Peyer's patch (tissue), 4 donors: ENCODE results near the gene CELF4.

Experiments
- CTCF ChIP-seq, 6 experiments: fragments of 450-650 bp in 4 of 6; fragments of 200-600 bp in 2 of 6; sonication (generic) in 1 of 6; IDR thresholded peaks; one replicate each; pipeline ENCODE4 v1.5.1; 2017 to 2019; ENCODE audit warnings: antibody characterized with exemption in 6 of 6, mild to moderate bottlenecking in 3 of 6, moderate library complexity in 1 of 6
- POLR2A ChIP-seq, 2 donors: fragments of 450-650 bp; IDR thresholded peaks; one replicate each; pipeline ENCODE4 v1.5.1; 2017; ENCODE audit warnings: antibody characterized with exemption in 2 of 2, mild to moderate bottlenecking in 2 of 2, moderate library complexity in 2 of 2

GRCh38 chr18:37448946-37449345, 116.7 kb downstream of the CELF4 start:
- TF ChIP-seq CTCF (IDR thresholded peaks at IDR 0.05) (no peak), POLR2A (IDR thresholded peaks at IDR 0.05) (no peak)
